NCI-H1694 (cell line): Measurements from ENCODE around the gene PPFIA2.
"Not testable (repeated sequence)": the region's sequence is repeated elsewhere in the genome, so short reads cannot be mapped to it uniquely, and the experiment has no call there.

ENCODE experiments used
- DNase-seq: peaks from one replicate; lab custom pipeline; 2025; lab: John Stamatoyannopoulos, UW

PPFIA2 gene

GRCh38 chr12:81668475-81668874 lies 90.7 kb downstream of the PPFIA2 start:
- no peak for DNase-seq

GRCh38 chr12:81659310-81659709 lies 99.8 kb downstream of the PPFIA2 start:
- DNase-seq, result not testable (repeated sequence)

- peak; percentile 55 for DNase-seq
These were observed 114.6 kb downstream of the PPFIA2 start for GRCh38 chr12:81644503-81644902.

GRCh38 chr12:81639196-81639595 lies 120.0 kb downstream of the PPFIA2 start:
- DNase-seq, result no peak

GRCh38 chr12:81633127-81633526 lies 126.0 kb downstream of the PPFIA2 start:
- DNase-seq, result no peak

- DNase-seq, result peak; percentile 63
These were observed 131.6 kb downstream of the PPFIA2 start for GRCh38 chr12:81627336-81628189.

GRCh38 chr12:81626406-81626805 lies 132.7 kb downstream of the PPFIA2 start:
- DNase-seq, result no peak

GRCh38 chr12:81617915-81618314 lies 141.2 kb downstream of the PPFIA2 start:
- peak; percentile 37 for DNase-seq

GRCh38 chr12:81615026-81615588 lies 144.0 kb downstream of the PPFIA2 start:
- DNase-seq, result no peak

- DNase-seq, result no peak
These were observed 147.9 kb downstream of the PPFIA2 start for GRCh38 chr12:81610955-81611889.

- peak; percentile 77 for DNase-seq
These were observed 161.1 kb downstream of the PPFIA2 start for GRCh38 chr12:81597928-81598604.

GRCh38 chr12:81596558-81596957 lies 162.6 kb downstream of the PPFIA2 start:
- DNase-seq, result no peak

GRCh38 chr12:81591256-81591655 lies 167.9 kb downstream of the PPFIA2 start:
- DNase-seq, result no peak

GRCh38 chr12:81590703-81591102 lies 168.4 kb downstream of the PPFIA2 start:
- DNase-seq, result not testable (repeated sequence)

- peak; percentile 65 for DNase-seq
These were observed 170.7 kb downstream of the PPFIA2 start for GRCh38 chr12:81588235-81589008.

- DNase-seq, result no peak
These were observed 173.4 kb downstream of the PPFIA2 start for GRCh38 chr12:81585787-81586186.

GRCh38 chr12:81573228-81573627 lies 185.9 kb downstream of the PPFIA2 start:
- peak; percentile 11 for DNase-seq

- DNase-seq, result no peak
These were observed 186.7 kb downstream of the PPFIA2 start for GRCh38 chr12:81572411-81572810.

GRCh38 chr12:81570234-81570633 lies 188.9 kb downstream of the PPFIA2 start:
- no peak for DNase-seq

GRCh38 chr12:81564237-81564636 lies 194.9 kb downstream of the PPFIA2 start:
- no peak for DNase-seq

GRCh38 chr12:81558031-81558430 lies 201.1 kb downstream of the PPFIA2 start:
- DNase-seq, result no peak
